Measurements from ENCODE around the gene MED27.

MED27 gene

GRCh38 chr9:132121021-132121420, 41.4 kb upstream of the MED27 start:
- H3K27me3 ChIP-seq (ENCODE audit: insufficient read depth, low read length, poor library complexity, severe bottlenecking), result no peaks in the 10 kb centered on the region
- H3K4me3 ChIP-seq (ENCODE audit: low read length, poor library complexity, severe bottlenecking), result no peak overlapping the region
- no peaks in the 10 kb centered on the region for H3K9me2 ChIP-seq (replicated peaks; ENCODE audit: low read depth, low read length)
- H3K9ac ChIP-seq (ENCODE audit: low read depth, low read length, poor library complexity, severe bottlenecking), result no peak overlapping the region
- H3F3A ChIP-seq (ENCODE audit: low read depth), result no peaks in the 10 kb centered on the region
- H3K9me3 ChIP-seq (ENCODE audit: insufficient read depth, low read depth, low read length), result no peaks in the 10 kb centered on the region
- TF ChIP-seq EZH2phosphoT487 (IDR thresholded peaks at IDR 0.05; ENCODE audit: borderline replicate concordance) (no peak), CTCF (conservative IDR thresholded peaks at IDR 0.05; ENCODE audit: low read length) (no peak)
- no peak overlapping the region for H3K4me2 ChIP-seq (ENCODE audit: low read depth, low read length, poor library complexity, severe bottlenecking)
- no peaks in the 10 kb centered on the region for H4K20me1 ChIP-seq (ENCODE audit: insufficient read depth, low read length, poor library complexity, severe bottlenecking)
- no peak overlapping the region for H2AFZ ChIP-seq (ENCODE audit: low read length)
- no peaks in the 10 kb centered on the region for H3K4me1 ChIP-seq (ENCODE audit: insufficient read depth, low read length, poor library complexity, severe bottlenecking)
- H3K36me3 ChIP-seq (ENCODE audit: insufficient read depth, low read length), result no peaks in the 10 kb centered on the region
- H3K79me2 ChIP-seq (ENCODE audit: insufficient read depth, low read length), result no peaks in the 10 kb centered on the region

DNA sequence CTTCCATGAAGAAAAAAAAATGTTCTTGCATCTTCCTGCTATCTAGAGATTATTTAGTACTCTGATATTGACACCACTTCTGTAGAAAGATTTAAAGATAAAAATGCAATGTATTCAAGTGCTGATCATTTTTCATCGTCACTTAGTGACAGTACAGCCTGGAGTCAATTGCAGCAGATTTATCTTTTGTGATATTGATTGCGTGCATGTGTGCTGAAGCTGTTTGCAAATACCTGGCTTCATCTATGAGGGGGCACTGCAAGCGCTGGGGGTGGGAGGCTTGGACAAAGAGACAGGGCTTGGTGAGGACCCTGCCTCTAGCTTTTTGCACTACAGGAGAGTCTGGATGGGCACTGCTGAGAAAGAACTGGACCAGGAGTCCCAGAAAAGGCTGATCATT, 38.0 kb upstream of the MED27 start:
- no peak overlapping the region for H2AFZ ChIP-seq (ENCODE audit: low read length)
- TF ChIP-seq CTCF (conservative IDR thresholded peaks at IDR 0.05; ENCODE audit: low read length) (no peak), EZH2phosphoT487 (IDR thresholded peaks at IDR 0.05; ENCODE audit: borderline replicate concordance) (no peak)
- H4K20me1 ChIP-seq (ENCODE audit: insufficient read depth, low read length, poor library complexity, severe bottlenecking), result no peaks in the 10 kb centered on the region

GRCh38 chr9:132116583-132116982, 36.9 kb upstream of the MED27 start:
- no peaks in the 10 kb centered on the region for H3K9me3 ChIP-seq (ENCODE audit: insufficient read depth, low read depth, low read length)
- TF ChIP-seq EZH2phosphoT487 (IDR thresholded peaks at IDR 0.05; ENCODE audit: borderline replicate concordance) (no peak), CTCF (conservative IDR thresholded peaks at IDR 0.05; ENCODE audit: low read length) (no peak)
- H3K36me3 ChIP-seq (ENCODE audit: insufficient read depth, low read length), result no peaks in the 10 kb centered on the region
- H3K79me2 ChIP-seq (ENCODE audit: insufficient read depth, low read length), result no peaks in the 10 kb centered on the region
- no peaks in the 10 kb centered on the region for H4K20me1 ChIP-seq (ENCODE audit: insufficient read depth, low read length, poor library complexity, severe bottlenecking)
- no peak overlapping the region for H2AFZ ChIP-seq (ENCODE audit: low read length)
- H3K9ac ChIP-seq (ENCODE audit: low read depth, low read length, poor library complexity, severe bottlenecking), result no peak overlapping the region
- H3K27me3 ChIP-seq (ENCODE audit: insufficient read depth, low read length, poor library complexity, severe bottlenecking), result no peaks in the 10 kb centered on the region
- H3K9me2 ChIP-seq (replicated peaks; ENCODE audit: low read depth, low read length), result no peaks in the 10 kb centered on the region
- H3K4me2 ChIP-seq (ENCODE audit: low read depth, low read length, poor library complexity, severe bottlenecking), result no peak overlapping the region
- H3F3A ChIP-seq (ENCODE audit: low read depth), result no peaks in the 10 kb centered on the region
- no peak overlapping the region for H3K4me3 ChIP-seq (ENCODE audit: low read length, poor library complexity, severe bottlenecking)
- H3K4me1 ChIP-seq (ENCODE audit: insufficient read depth, low read length, poor library complexity, severe bottlenecking), result no peaks in the 10 kb centered on the region

More for the DNA sequence above, 38.0 kb upstream of the MED27 start:
- Histone ChIP-seq H3K9me3 (ENCODE audit: insufficient read depth, low read depth, low read length) (no peaks in the 10 kb centered on the region), H3F3A (ENCODE audit: low read depth) (no peaks in the 10 kb centered on the region), H3K9me2 (replicated peaks; ENCODE audit: low read depth, low read length) (no peaks in the 10 kb centered on the region), H3K4me1 (ENCODE audit: insufficient read depth, low read length, poor library complexity, severe bottlenecking) (no peaks in the 10 kb centered on the region), H3K36me3 (ENCODE audit: insufficient read depth, low read length) (no peaks in the 10 kb centered on the region), H3K4me2 (ENCODE audit: low read depth, low read length, poor library complexity, severe bottlenecking) (no peak overlapping the region), H3K9ac (ENCODE audit: low read depth, low read length, poor library complexity, severe bottlenecking) (no peak overlapping the region), H3K79me2 (ENCODE audit: insufficient read depth, low read length) (no peaks in the 10 kb centered on the region), H3K4me3 (ENCODE audit: low read length, poor library complexity, severe bottlenecking) (no peak overlapping the region), H3K27me3 (ENCODE audit: insufficient read depth, low read length, poor library complexity, severe bottlenecking) (no peaks in the 10 kb centered on the region)
